Endothelial cell of umbilical vein (primary cell): ENCODE data around the gene LRP1. TPM values are rescaled to one million over a fixed set of nuclear protein-coding genes. Genes with fewer than 3 reads are reported as not detected.

Source experiments
- BruUV-seq: library from RNA; stranded (reverse); fragments of 400-500 nt; replicated peaks from 2 replicates; lab custom pipeline; 2021; lab: Mats Ljungman, UMichigan
- CTCF ChIA-PET: fragments of 300-600, 350-600 bp; sonication (Branson Sonifier 250); formaldehyde crosslinking; loops from one replicate; lab custom pipeline; 2021; ENCODE audit warnings: antibody characterized with exemption, inconsistent platforms; lab: Charles Lee
- POLR2A ChIA-PET: fragments of 300-600, 350-600 bp; sonication (Branson Sonifier 250); formaldehyde crosslinking; loops from one replicate; lab custom pipeline; 2021; ENCODE audit warnings: antibody characterized with exemption, inconsistent platforms; lab: Charles Lee
- DNase-seq: peaks from one replicate; pipeline ENCODE4 v3.0.0-alpha.2; 2011; ENCODE audit warnings: low read depth, low spot score
- FAIRE-seq: peaks from 2 replicates; lab custom pipeline; 2011; peaks lifted over from hg19 to GRCh38; lab: Jason Lieb, UNC
- H2AFZ ChIP-seq: 2 replicates; pipeline ENCODE4 v1.6.0; 2012; ENCODE audit warnings: low read depth, low read length, control low read depth, inconsistent platforms
- H3K27ac ChIP-seq: 2 replicates; pipeline ENCODE4 v1.5.1; 2011; ENCODE audit warnings: low read depth, mild to moderate bottlenecking, control low read depth, low read length, moderate library complexity; ENCODE audit not compliant: insufficient read depth
- H3K27me3 ChIP-seq, 2 experiments: 2 replicates each; pipeline versions ENCODE4 v1.6.0 to v1.6.1; 2011; ENCODE audit warnings: low read length in 2 of 2, mixed read lengths in 1 of 2; ENCODE audit not compliant: control insufficient read depth in 2 of 2, insufficient read depth in 2 of 2
- H3K36me3 ChIP-seq, 2 experiments: 2 replicates in 1 of 2; 3 replicates in 1 of 2; pipeline ENCODE4 v1.5.1; 2011; ENCODE audit warnings: low read length in 2 of 2, mild to moderate bottlenecking in 1 of 2, moderate library complexity in 1 of 2; ENCODE audit not compliant: control insufficient read depth in 2 of 2, insufficient read depth in 2 of 2; ENCODE audit errors: extremely low read depth in 1 of 2
- H3K4me1 ChIP-seq: 3 replicates; pipeline ENCODE4 v1.5.1; 2011; ENCODE audit warnings: mild to moderate bottlenecking, low read length; ENCODE audit not compliant: control insufficient read depth, insufficient read depth; ENCODE audit errors: extremely low read depth
- H3K4me2 ChIP-seq: 2 replicates; pipeline ENCODE4 v1.6.1; 2011; ENCODE audit warnings: low read length, control low read depth, mixed read lengths; ENCODE audit not compliant: insufficient read depth
- H3K4me3 ChIP-seq, 3 experiments: fragments of 200-600 bp in 1 of 3; sonication (generic), shearing (Covaris generic) in 1 of 3; replicated peaks in 1 of 3; 2 replicates each; pipeline ENCODE4 v1.5.1; 2011 to 2016; ENCODE audit warnings: control low read depth in 3 of 3, low read length in 3 of 3, mild to moderate bottlenecking in 2 of 3, inconsistent platforms in 1 of 3, low read depth in 1 of 3, moderate library complexity in 1 of 3; ENCODE audit not compliant: insufficient read depth in 1 of 3
- H3K79me2 ChIP-seq: 2 replicates; pipeline ENCODE4 v1.6.0; 2012; ENCODE audit warnings: low read length, inconsistent platforms; ENCODE audit not compliant: control insufficient read depth, insufficient read depth
- H3K9ac ChIP-seq: replicated peaks from 2 replicates; pipeline ENCODE3; 2011; ENCODE audit warnings: low read length, control low read depth; ENCODE audit not compliant: insufficient read depth; ENCODE audit errors: extremely low read depth
- H3K9me1 ChIP-seq: replicated peaks from 3 replicates; pipeline ENCODE4 v1.6.0; 2011; ENCODE audit warnings: mild to moderate bottlenecking, low read length; ENCODE audit not compliant: control insufficient read depth, insufficient read depth; ENCODE audit errors: extremely low read depth
- H3K9me3 ChIP-seq: replicated peaks from 2 replicates; pipeline ENCODE4 v1.5.1; 2012; ENCODE audit warnings: low read length, inconsistent platforms; ENCODE audit not compliant: control insufficient read depth, insufficient read depth
- H4K20me1 ChIP-seq: replicated peaks from 2 replicates; pipeline ENCODE3; 2011; ENCODE audit warnings: mild to moderate bottlenecking, low read length; ENCODE audit not compliant: control insufficient read depth, insufficient read depth; ENCODE audit errors: extremely low read depth
- EZH2 ChIP-seq: IDR thresholded peaks from 2 replicates; pipeline ENCODE4 v1.6.1; 2012; ENCODE audit warnings: borderline replicate concordance, low read depth, mild to moderate bottlenecking, moderate library complexity, low read length, inconsistent platforms; ENCODE audit not compliant: severe bottlenecking
- FOS ChIP-seq: IDR thresholded peaks from 2 replicates; pipeline ENCODE4 v1.6.1; 2011; ENCODE audit warnings: mild to moderate bottlenecking, low read length, moderate library complexity, borderline replicate concordance; ENCODE audit not compliant: insufficient read depth
- GATA2 ChIP-seq: IDR thresholded peaks from 2 replicates; pipeline ENCODE4 v1.7.0; 2011; ENCODE audit warnings: low read depth, mild to moderate bottlenecking, moderate library complexity, mixed read lengths, low read length; ENCODE audit not compliant: insufficient read length, insufficient read depth
- JUN ChIP-seq: IDR thresholded peaks from 2 replicates; pipeline ENCODE4 v1.6.1; 2011; ENCODE audit warnings: borderline replicate concordance, low read depth; ENCODE audit not compliant: insufficient read length, insufficient read depth
- dilution Hi-C: fragments of 300-500 bp; cut with MboI; formaldehyde crosslinking; loops from one replicate; pipeline ENCODE4 v1.15.0; 2019; ENCODE audit warnings: low sequenced_read_pairs; ENCODE audit not compliant: extremely low pct_ligation_motif_present
- intact Hi-C: fragments of 100-400 bp; cut with micrococcal nuclease; formaldehyde crosslinking; loops from one replicate; pipeline ENCODE4 v1.10.0; 2022
- polyA plus RNA-seq, 4 experiments: library from polyadenylated mRNA; depleted of rRNA in 3 of 4; stranded (reverse) in 3 of 4; unstranded in 1 of 4; fragments of >200 nt; gene quantifications; 2 replicates each; pipeline versions ENCODE4 v1.2.1 to v1.2.3, GENCODE V29; 2011 to 2012; ENCODE audit warnings: missing spikeins in 1 of 4
- total RNA-seq: library from RNA; stranded (reverse); gene quantifications from 2 replicates; pipeline ENCODE4 v1.2.3, GENCODE V29; 2021
- TF ChIP-seq, protein P1 (sequence below), 2 donors: IDR thresholded peaks; 1 replicate in 1 of 2; 2 replicates in 1 of 2; pipeline ENCODE4 v1.5.1; 2011; ENCODE audit warnings: low read length in 2 of 2, mild to moderate bottlenecking in 2 of 2, moderate library complexity in 2 of 2, control low read depth in 1 of 2, inconsistent platforms in 1 of 2, low read depth in 1 of 2; ENCODE audit not compliant: insufficient read depth in 1 of 2; ENCODE audit errors: extremely low read depth in 1 of 2
- TF ChIP-seq, protein P2 (sequence below): IDR thresholded peaks from 2 replicates; pipeline ENCODE4 v1.6.1; 2011; ENCODE audit not compliant: insufficient read depth, insufficient read length

Gene LRP1
- total and polyA plus RNA-seq, 2 donors (not counting 3 experiments of a cell fraction or from before 2014, with no cell fraction given) = 1.6 to 4.6 TPM

DNA sequence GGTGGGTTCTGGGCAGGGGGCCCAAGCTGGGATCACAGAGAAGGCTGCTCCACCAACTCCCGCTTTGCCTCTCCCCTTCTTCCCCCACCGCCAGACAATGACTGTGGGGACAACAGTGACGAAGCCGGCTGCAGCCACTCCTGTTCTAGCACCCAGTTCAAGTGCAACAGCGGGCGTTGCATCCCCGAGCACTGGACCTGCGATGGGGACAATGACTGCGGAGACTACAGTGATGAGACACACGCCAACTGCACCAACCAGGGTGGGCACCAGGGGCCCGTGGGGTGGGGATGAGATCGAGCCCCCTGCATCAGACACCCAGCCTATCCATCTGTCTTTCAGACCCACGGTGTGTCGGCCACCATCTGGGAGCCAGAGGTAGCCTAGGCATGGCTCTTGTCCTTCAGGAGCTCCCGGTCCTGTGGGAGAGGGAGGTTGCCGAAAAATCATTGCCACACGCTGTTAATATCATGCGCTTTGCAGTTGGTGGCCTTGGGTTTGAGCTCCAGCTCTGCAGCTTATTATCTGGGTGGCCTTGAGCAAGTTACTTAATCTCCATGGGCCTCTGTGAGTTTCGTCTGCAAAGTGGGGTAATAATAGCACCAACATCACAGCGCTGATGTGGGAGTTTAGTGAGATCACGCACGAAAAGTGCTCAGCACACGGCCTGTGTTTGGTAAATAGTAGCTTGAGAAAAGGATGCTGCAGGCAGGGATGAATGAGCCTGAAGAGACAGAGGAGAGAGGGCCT is 40.9 kb downstream of the LRP1 start:
- dilution Hi-C loops (no loop called here), intact Hi-C loops (no loop called here)
- H4K20me1 ChIP-seq = no peaks in the 10 kb centered on the region
- H3K4me3 ChIP-seq = no peak overlapping the region
- no peaks in the 10 kb centered on the region for H3K36me3 ChIP-seq
- TF ChIP-seq, protein P1, sequence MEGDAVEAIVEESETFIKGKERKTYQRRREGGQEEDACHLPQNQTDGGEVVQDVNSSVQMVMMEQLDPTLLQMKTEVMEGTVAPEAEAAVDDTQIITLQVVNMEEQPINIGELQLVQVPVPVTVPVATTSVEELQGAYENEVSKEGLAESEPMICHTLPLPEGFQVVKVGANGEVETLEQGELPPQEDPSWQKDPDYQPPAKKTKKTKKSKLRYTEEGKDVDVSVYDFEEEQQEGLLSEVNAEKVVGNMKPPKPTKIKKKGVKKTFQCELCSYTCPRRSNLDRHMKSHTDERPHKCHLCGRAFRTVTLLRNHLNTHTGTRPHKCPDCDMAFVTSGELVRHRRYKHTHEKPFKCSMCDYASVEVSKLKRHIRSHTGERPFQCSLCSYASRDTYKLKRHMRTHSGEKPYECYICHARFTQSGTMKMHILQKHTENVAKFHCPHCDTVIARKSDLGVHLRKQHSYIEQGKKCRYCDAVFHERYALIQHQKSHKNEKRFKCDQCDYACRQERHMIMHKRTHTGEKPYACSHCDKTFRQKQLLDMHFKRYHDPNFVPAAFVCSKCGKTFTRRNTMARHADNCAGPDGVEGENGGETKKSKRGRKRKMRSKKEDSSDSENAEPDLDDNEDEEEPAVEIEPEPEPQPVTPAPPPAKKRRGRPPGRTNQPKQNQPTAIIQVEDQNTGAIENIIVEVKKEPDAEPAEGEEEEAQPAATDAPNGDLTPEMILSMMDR (IDR thresholded peaks at IDR 0.05; ENCODE audit: extremely low read depth in 1 of 2, insufficient read depth in 1 of 2, low read depth in 1 of 2, low read length in 2 of 2) = no peak
- TF ChIP-seq GATA2 (no peak), EZH2 (no peak), JUN (no peak), FOS (no peak)
- TF ChIP-seq, protein P2, sequence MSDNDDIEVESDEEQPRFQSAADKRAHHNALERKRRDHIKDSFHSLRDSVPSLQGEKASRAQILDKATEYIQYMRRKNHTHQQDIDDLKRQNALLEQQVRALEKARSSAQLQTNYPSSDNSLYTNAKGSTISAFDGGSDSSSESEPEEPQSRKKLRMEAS = no peak
- H3K4me2 ChIP-seq = no peak overlapping the region
- no peaks in the 10 kb centered on the region for H3K9me3 ChIP-seq
- ChIA-PET CTCF (interaction anchor here (1.0 to 13.0 kb wide), 4 partner anchors 17 to 100 kb away, joined by 3 to 429 read pairs (median 56); partner anchors contain the start of gene LRP1), POLR2A (interaction anchor here (0.6 kb wide), 1 partner anchor 41 kb away, joined by 3 read pairs; the partner anchor contains the start of gene LRP1)
- no peak for FAIRE-seq
- H2AFZ ChIP-seq = no peak overlapping the region
- no peaks in the 10 kb centered on the region for H3K9me1 ChIP-seq
- no peaks in the 10 kb centered on the region for H3K27me3 ChIP-seq
- no peak overlapping the region for H3K9ac ChIP-seq
- H3K27ac ChIP-seq = no peak overlapping the region
- H3K4me1 ChIP-seq = no peaks in the 10 kb centered on the region
- no peaks in the 10 kb centered on the region for H3K79me2 ChIP-seq
- DNase-seq = no peak
- BruUV-seq = no TSS peak
